ENCODE results near the gene SELL. TPM values are rescaled to one million over a fixed set of nuclear protein-coding genes. Genes with fewer than 3 reads are reported as not detected.
"Not testable (repeated sequence)": the region's sequence is repeated elsewhere in the genome, so short reads cannot be mapped to it uniquely, and the experiment has no call there.

Gene SELL
- total RNA-seq, 2 donors from 2014 or later: 1.5 to 2.2 TPM

DNA sequence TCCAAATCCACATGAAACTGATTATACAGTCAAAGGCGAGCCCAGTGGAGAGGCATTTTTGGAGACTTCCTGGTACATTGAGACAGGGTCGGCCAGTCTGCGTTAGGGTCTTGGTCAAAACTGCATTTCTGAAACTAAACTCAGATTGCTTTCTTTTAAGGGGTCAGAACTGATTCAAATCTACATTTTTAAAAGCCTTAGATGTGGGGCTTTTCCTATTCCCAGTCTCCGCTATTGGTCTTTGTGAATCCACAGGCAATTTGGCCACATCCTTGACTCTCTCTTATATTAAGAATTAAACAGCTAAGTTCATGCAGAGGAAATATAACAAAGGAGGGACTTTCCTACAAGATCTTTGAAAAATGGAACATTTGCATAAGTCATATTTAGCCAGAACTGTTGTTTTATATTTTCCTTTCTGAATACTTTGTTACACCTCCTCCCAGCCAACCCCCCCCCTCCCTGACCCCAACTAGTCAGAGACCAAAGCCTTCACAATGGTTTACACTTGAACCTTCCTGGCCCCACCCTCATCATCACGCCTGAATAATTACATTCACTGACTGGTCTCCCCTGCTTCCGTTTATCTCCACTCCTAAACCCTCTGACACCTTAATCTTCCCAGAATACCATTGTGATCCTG, 30.9 kb downstream of the SELL start:
- no peaks in the 10 kb centered on the region for H3K36me3 ChIP-seq
- TF ChIP-seq, protein P1, sequence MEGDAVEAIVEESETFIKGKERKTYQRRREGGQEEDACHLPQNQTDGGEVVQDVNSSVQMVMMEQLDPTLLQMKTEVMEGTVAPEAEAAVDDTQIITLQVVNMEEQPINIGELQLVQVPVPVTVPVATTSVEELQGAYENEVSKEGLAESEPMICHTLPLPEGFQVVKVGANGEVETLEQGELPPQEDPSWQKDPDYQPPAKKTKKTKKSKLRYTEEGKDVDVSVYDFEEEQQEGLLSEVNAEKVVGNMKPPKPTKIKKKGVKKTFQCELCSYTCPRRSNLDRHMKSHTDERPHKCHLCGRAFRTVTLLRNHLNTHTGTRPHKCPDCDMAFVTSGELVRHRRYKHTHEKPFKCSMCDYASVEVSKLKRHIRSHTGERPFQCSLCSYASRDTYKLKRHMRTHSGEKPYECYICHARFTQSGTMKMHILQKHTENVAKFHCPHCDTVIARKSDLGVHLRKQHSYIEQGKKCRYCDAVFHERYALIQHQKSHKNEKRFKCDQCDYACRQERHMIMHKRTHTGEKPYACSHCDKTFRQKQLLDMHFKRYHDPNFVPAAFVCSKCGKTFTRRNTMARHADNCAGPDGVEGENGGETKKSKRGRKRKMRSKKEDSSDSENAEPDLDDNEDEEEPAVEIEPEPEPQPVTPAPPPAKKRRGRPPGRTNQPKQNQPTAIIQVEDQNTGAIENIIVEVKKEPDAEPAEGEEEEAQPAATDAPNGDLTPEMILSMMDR (IDR thresholded peaks at IDR 0.05): no peak
- intact Hi-C loops (cut with DNase I): no loop called here
- H3K9ac ChIP-seq (ENCODE audit: low read depth in 2 of 2, low read length in 2 of 2): no peak overlapping the region
- no peak for DNase-seq
- H3K4me3 ChIP-seq: no peak overlapping the region
- no peak overlapping the region for H3K27ac ChIP-seq
- H3K27me3 ChIP-seq: no peaks in the 10 kb centered on the region
- no peaks in the 10 kb centered on the region for H3K9me3 ChIP-seq
- no peaks in the 10 kb centered on the region for H3K4me1 ChIP-seq

DNA sequence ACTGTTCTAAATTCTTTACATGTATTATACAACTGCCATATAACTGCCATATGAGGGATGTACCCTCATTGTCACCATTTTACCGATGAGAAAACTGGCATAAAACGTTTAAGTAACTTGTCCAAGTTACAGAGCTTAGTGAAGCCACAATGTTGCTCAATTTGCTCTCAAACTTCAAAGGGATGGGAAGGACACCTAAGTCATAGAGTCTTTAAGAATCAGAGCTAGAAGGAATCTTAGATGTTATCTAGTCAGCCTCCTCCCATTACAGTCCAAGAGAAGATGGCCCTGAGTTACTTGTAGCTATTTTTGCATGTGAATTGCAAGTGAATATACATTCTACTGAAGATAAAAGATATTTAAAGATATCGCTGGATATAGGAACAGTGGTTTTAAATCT, 31.7 kb downstream of the SELL start:
- Histone ChIP-seq H3K9ac (ENCODE audit: low read depth in 2 of 2, low read length in 2 of 2) (no peak overlapping the region), H3K36me3 (no peaks in the 10 kb centered on the region), H3K4me1 (no peaks in the 10 kb centered on the region), H3K9me3 (no peaks in the 10 kb centered on the region), H3K27ac (no peak overlapping the region), H3K4me3 (no peak overlapping the region), H3K27me3 (no peaks in the 10 kb centered on the region)
- intact Hi-C loops (cut with DNase I): no loop called here
- TF ChIP-seq, protein P1 (IDR thresholded peaks at IDR 0.05): no peak
- DNase-seq: no peak

DNA sequence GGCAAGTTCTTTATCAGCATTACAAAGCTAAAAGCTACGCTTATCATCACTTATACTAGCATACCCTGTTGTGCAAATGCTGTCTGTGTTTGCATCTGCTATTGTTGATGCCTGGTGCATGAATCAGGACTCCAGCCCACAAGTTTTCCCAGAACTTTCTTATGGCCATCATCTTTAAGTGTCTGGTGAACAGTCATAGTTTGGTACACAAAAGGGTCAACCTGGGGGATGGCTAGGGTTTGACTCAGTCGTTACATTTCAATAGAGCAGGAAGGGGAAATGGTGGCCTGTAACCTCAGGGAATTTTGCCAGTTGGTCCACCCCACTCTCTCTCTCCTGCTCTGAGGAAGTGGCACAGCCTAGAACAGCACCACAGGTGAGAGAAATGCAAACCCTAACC, 35.4 kb downstream of the SELL start:
- Histone ChIP-seq H3K27ac (no peak overlapping the region), H3K27me3 (no peaks in the 10 kb centered on the region), H3K9ac (ENCODE audit: low read depth in 2 of 2, low read length in 2 of 2) (no peak overlapping the region), H3K9me3 (no peaks in the 10 kb centered on the region), H3K4me1 (no peaks in the 10 kb centered on the region), H3K36me3 (no peaks in the 10 kb centered on the region), H3K4me3 (no peak overlapping the region)
- intact Hi-C loops (cut with DNase I): no loop called here
- TF ChIP-seq, protein P1 (IDR thresholded peaks at IDR 0.05): no peak
- DNase-seq: no peak

DNA sequence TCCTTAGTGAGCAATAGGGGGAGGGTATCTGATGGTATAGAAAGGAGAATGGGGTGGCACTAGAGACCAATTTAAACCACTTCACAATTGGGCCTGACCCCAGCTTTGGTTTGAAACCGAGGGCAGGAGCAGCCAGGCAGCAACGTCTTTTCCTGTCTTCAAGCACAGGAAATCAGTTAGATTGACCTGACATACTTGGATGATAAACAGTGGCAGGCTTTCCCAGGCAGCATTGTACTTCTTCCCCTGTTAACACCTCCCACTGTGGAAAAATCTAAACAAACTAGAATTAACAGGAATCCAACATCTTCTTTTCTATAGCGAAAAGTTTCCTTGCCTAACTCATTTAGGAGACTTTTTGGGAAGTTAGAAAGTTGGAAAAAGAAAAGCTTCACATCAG, 40.6 kb downstream of the SELL start:
- TF ChIP-seq, protein P1 (IDR thresholded peaks at IDR 0.05): no peak

DNA sequence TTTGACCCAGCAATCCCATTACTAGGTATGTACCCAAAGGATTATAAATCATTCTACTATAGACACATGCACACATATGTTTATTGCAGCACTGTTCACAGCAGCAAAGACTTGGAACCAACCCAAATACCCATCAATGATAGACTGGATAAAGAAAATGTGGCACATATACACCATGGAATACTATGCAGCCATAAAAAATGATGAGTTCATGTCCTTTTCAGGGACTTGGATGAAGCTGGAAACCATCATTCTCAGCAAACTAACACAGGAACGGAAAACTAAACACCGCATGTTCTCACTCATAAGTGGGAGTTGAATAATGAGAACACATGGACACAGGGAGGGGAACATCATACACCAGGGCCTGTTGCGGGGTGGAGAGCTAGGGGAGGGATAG, 41.2 kb downstream of the SELL start:
- H3K4me1 ChIP-seq; H3K27ac ChIP-seq; H3K27me3 ChIP-seq; DNase-seq; H3K36me3 ChIP-seq; H3K9ac ChIP-seq (ENCODE audit: low read depth in 2 of 2, low read length in 2 of 2); H3K9me3 ChIP-seq; intact Hi-C loops (cut with DNase I); H3K4me3 ChIP-seq: not testable (repeated sequence)

More for the DNA sequence above, 40.6 kb downstream of the SELL start:
- Histone ChIP-seq H3K9me3 (no peaks in the 10 kb centered on the region), H3K4me3 (no peak overlapping the region), H3K36me3 (no peaks in the 10 kb centered on the region), H3K27ac (no peak overlapping the region), H3K9ac (ENCODE audit: low read depth in 2 of 2, low read length in 2 of 2) (no peak overlapping the region), H3K4me1 (no peaks in the 10 kb centered on the region), H3K27me3 (no peaks in the 10 kb centered on the region)
- no peak for DNase-seq
- intact Hi-C loops (cut with DNase I): no loop called here

DNA sequence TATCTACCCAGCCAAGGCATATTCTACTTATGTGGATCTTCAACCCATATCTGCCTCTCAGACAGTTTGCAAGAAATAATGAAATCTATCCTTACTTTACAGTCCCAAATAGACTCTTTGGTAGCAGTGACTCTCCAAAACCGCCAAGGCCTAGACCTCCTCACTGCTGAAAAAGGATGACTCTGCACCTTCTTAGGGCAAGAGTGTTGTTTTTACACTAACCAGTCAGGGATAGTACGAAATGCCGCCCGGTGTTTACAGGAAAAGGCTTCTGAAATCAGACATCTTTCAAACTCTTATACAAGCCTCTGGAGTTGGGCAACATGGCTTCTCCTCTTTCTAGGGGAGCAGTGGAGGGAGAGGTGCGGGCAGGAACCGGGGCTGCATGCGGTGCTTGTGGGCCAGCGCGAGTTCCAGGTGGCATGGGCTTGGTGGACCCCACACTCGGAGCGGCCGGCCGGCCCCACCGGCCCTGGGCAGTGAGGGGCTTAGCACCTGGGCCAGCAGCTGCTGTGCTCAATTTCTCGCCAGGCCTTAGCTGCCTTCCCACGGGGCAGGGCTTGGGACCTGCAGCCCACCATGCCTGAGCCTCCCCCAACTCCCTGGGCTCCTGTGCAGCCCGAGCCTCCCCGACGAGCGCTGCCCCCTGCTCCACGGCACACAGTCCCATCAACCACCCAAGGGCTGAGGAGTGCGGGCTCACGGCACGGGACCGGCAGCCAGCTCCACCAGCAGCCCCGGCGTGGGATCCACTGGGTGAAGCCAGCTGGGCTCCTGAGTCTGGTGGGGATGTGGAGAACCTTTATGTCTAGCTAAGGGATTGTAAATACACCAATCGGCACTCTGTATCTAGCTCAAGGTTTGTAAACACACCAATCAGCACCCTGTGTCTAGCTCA, 43.5 kb downstream of the SELL start:
- H3K9me3 ChIP-seq; H3K27ac ChIP-seq; H3K9ac ChIP-seq (ENCODE audit: low read depth in 2 of 2, low read length in 2 of 2); H3K4me3 ChIP-seq; H3K4me1 ChIP-seq; H3K27me3 ChIP-seq; DNase-seq; intact Hi-C loops (cut with DNase I); H3K36me3 ChIP-seq: not testable (repeated sequence)

DNA sequence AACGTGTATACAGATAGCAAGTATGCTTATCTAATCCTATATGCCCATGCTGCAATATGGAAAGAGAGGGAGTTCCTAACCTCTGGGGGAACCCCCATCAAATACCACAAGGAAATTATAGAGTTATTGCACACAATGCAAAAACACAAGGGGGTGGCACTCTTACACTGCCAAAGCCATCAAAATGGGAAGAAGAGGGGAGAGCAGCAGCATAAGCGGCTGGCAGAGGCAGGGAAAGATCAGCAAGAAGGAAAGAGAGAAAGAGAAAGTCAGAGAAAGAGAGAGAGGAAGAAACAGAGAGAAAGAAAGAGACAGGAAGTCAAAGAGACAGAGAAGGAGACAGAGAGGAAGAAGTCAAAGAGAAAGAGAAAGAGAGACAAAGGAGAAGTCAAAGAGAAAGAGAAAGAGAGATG, 44.2 kb downstream of the SELL start:
- H3K27me3 ChIP-seq; H3K4me3 ChIP-seq; H3K27ac ChIP-seq; H3K36me3 ChIP-seq; H3K9ac ChIP-seq (ENCODE audit: low read depth in 2 of 2, low read length in 2 of 2); H3K4me1 ChIP-seq; H3K9me3 ChIP-seq; intact Hi-C loops (cut with DNase I); DNase-seq: not testable (repeated sequence)

DNA sequence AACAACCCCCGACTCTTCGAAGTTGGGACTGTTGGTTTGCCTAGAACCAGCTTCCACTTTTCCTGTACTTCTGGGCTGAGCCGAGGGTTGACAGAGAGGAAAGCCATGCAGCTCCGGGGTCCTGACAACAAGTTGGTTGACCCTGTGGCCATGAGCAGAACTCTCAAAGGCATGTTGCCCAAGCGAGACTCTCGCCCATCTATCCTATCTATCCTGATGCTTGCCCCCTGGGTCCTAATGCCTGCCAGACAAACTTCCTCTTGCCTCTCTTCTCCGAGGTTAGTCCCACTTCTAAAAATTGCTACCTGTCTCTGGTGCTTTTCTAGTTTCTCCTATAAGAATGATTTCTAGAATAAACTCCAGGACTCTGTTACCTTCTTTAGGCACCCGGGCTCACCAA, 48.7 kb downstream of the SELL start:
- intact Hi-C loops (cut with DNase I); H3K9me3 ChIP-seq; H3K27ac ChIP-seq; H3K9ac ChIP-seq (ENCODE audit: low read depth in 2 of 2, low read length in 2 of 2); H3K27me3 ChIP-seq; H3K4me1 ChIP-seq; H3K4me3 ChIP-seq; H3K36me3 ChIP-seq; DNase-seq: not testable (repeated sequence)

DNA sequence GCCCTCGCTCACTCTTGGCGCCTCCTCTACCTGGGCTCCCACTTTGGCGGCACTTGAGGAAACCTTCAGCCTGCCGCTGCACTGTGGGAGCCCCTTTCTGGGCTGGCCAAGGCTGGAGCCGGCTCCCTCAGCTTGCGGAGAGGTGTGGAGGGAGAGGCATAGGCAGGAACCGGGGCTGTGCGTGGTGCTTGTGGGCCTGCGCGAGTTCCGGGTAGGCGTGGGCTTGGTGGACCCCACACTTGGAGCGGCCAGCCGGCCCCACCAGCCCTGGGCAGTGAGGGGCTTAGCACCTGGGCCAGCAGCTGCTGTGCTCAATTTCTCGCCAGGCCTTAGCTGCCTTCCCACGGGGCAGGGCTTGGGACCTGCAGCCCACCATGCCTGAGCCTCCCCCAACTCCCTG, 50.4 kb downstream of the SELL start:
- H3K4me1 ChIP-seq; H3K27me3 ChIP-seq; H3K27ac ChIP-seq; H3K36me3 ChIP-seq; H3K9ac ChIP-seq (ENCODE audit: low read depth in 2 of 2, low read length in 2 of 2); DNase-seq; H3K9me3 ChIP-seq; H3K4me3 ChIP-seq; intact Hi-C loops (cut with DNase I): not testable (repeated sequence)
